ENCODE data around the gene GABRG3.

GABRG3 gene

GRCh38 chr15:27475395-27475794 is 504.4 kb downstream of the GABRG3 start:
- no peak for DNase-seq (ENCODE audit: low read depth)

GRCh38 chr15:27479296-27480140 is 508.5 kb downstream of the GABRG3 start:
- DNase-seq (ENCODE audit: low read depth) = no peak

- no peak for DNase-seq (ENCODE audit: low read depth)
Observed at GRCh38 chr15:27480141-27480530, 509.2 kb downstream of the GABRG3 start.

- DNase-seq (ENCODE audit: low read depth) = no peak
Observed at GRCh38 chr15:27480642-27481041, 509.7 kb downstream of the GABRG3 start.

- DNase-seq (ENCODE audit: low read depth) = no peak
Observed at GRCh38 chr15:27481768-27482167, 510.8 kb downstream of the GABRG3 start.

- no peak for DNase-seq (ENCODE audit: low read depth)
Observed at GRCh38 chr15:27482287-27482686, 511.3 kb downstream of the GABRG3 start.

GRCh38 chr15:27483124-27483523 is 512.1 kb downstream of the GABRG3 start:
- DNase-seq (ENCODE audit: low read depth) = no peak

GRCh38 chr15:27485265-27485664 is 514.3 kb downstream of the GABRG3 start:
- no peak for DNase-seq (ENCODE audit: low read depth)

GRCh38 chr15:27486051-27486450 is 515.1 kb downstream of the GABRG3 start:
- no peak for DNase-seq (ENCODE audit: low read depth)

GRCh38 chr15:27486683-27487647 is 516.0 kb downstream of the GABRG3 start:
- DNase-seq (ENCODE audit: low read depth) = no peak

DNA sequence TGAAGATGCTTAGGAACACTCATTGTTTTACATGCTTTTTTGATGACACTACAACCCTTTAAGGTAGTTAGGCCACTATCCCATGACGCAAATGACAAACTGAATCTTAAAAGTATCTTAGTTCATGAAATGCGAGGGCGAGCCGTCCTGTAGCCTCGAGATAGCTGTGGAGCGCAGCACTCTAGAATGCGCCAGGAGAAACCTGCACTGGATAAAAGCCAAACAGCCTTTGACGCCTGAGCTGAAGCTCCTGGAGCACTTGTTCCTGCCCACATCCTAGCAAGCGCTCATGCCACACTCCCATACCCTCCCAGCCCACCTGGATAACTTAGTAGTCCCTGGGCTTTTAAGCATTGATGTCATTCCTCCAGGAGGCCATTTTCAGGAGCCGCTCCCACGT is 516.9 kb downstream of the GABRG3 start:
- no peak for DNase-seq (ENCODE audit: low read depth)

GRCh38 chr15:27490867-27491595 is 520.0 kb downstream of the GABRG3 start:
- no peak for DNase-seq (ENCODE audit: low read depth)

GRCh38 chr15:27491666-27492621 is 521.0 kb downstream of the GABRG3 start:
- DNase-seq (ENCODE audit: low read depth) = no peak

DNA sequence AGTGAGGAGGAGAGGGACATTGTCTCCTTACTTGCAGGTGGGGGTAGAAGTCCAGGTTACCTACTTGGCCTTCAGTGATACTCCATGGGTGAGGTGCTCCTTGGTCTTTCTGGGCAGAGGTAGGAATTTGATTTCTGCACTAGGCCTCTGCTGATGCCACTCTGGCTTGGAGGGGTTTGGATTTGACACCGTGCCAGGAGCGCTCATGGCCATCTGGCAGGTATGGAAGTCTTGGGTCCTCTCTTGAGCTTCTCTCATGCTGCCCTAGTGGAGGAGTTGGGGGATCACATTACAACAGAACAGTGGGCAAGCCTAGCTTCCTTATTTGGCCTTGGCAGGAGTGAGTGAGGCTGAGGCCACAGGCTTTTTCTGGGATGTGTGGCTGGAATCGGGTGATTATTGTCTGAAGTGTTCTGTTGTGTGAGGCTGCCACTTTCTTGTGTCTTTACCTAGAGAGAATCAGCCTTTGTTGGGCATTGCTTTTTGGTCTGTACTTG is 525.0 kb downstream of the GABRG3 start:
- DNase-seq (ENCODE audit: low read depth) = no peak

GRCh38 chr15:27498700-27499099 is 527.7 kb downstream of the GABRG3 start:
- DNase-seq (ENCODE audit: low read depth) = no peak

DNA sequence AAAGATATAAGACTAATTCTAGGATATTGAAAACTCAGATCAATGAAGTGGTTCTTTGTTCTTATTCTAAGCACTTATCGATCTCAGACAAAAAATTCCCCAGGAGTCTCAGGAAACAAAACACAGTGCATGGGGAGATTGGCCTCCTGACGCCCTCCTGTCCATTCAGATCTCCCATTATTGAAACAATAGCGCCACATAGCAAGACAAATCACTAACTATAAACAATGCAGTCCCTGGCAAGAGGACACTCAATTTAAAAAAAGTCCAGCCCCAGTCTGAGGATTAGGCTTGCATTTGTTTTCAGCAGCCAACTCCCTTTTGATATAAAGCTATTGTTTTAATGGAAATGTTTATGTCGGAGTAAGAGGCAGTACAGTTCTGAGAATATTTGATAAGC is 528.2 kb downstream of the GABRG3 start:
- no peak for DNase-seq (ENCODE audit: low read depth)

- DNase-seq (ENCODE audit: low read depth) = no peak
Observed at GRCh38 chr15:27499719-27500118, 528.7 kb downstream of the GABRG3 start.

DNA sequence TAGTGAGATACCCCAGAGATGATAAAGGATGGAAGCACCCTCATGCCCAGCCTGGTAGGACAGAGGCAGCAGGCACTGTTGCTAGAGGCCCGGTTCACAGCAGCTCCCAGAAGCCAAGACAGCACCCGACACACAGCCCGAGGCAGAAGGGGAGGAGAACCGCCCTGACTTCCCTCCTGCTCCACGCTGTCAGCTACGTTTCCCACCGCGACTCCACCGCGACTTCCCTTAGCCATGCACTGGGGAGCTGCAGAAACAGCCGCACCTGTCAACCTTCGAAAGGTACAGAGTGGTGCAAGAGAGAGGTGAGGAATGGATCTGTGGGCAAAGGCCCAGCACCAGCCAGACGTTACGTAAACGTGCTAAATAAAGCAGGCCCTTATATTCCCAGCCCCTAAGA is 529.2 kb downstream of the GABRG3 start:
- no peak for DNase-seq (ENCODE audit: low read depth)

DNA sequence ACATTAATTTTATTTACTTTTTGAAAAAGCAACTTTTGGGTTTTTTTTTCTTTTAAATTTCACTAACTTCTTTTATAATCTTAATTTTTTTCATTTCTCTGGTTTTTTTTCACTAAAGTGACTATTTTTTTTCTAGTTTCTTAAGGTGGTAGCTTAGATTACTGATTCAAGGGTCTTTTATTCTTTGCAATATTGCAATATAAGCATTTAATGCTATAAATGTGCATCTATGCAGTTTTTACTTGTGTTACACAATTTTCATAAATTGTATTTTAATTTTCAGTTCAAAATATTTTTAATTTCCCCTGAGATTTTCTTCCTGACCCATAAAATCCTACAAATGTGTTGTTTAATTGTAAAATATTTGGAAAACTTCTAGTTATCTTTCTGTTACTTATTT is 535.8 kb downstream of the GABRG3 start:
- DNase-seq (ENCODE audit: low read depth) = no peak

DNA sequence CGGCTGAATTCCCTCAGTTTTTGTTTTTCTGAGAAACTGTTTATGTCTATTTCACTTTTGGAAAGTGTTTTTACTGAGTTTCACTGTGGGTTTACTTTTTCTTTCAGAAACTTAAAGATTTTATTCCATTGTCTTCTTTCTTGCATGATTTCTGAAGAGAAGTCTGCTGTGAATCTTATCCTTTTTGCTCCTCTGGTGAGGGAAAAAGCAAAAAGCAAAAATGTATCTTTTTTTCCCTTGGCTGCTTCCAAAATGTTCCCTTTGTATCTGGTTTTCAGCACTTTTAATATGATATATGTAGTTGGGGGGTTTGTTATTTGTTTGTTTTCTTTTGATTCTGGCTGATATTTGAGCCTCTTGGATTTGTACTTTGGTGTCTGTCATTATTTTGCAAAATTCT is 538.0 kb downstream of the GABRG3 start:
- no peak for DNase-seq (ENCODE audit: low read depth)
